K562 (cell line): Measurements from ENCODE around the gene RELL2. TPM values are rescaled to one million over a fixed set of nuclear protein-coding genes. Genes with fewer than 3 reads are reported as not detected.
A peak's percentile ranks its signal among the peaks of the same experiment; 100 is the strongest.

ENCODE experiments used
- CBFB ChIP-seq: sonication (generic); formaldehyde crosslinking; IDR thresholded peaks from 2 replicates; pipeline ENCODE4 v1.4.0; 2020; ENCODE audit warnings: mild to moderate bottlenecking, missing genetic modification reagents
- CREB3L1 ChIP-seq: fragments of 450-650 bp; IDR thresholded peaks from 2 replicates; pipeline ENCODE4 v1.6.1; 2014; ENCODE audit warnings: low read depth, mild to moderate bottlenecking, moderate library complexity, borderline replicate concordance
- DPF2 ChIP-seq: fragments of 450-650 bp; IDR thresholded peaks from 2 replicates; pipeline ENCODE4 v1.6.1; 2016
- KAT2B ChIP-seq: IDR thresholded peaks from one replicate; pipeline ENCODE4 v1.6.1; 2012; ENCODE audit warnings: low read depth, mild to moderate bottlenecking, control low read depth, inconsistent platforms, low read length, moderate library complexity
- KDM1A ChIP-seq, 2 experiments: fragments of 450-650 bp; IDR thresholded peaks; 2 replicates each; pipeline ENCODE4 v1.6.1; 2016; ENCODE audit warnings: mild to moderate bottlenecking in 2 of 2
- KDM5B ChIP-seq: fragments of 200-600 bp; sonication (generic); IDR thresholded peaks from 2 replicates; pipeline ENCODE4 v1.6.1; 2012; ENCODE audit warnings: low read depth, mild to moderate bottlenecking, moderate library complexity, low read length, control low read depth, inconsistent platforms; ENCODE audit not compliant: insufficient replicate concordance
- NCOA1 ChIP-seq: fragments of 450-650 bp; IDR thresholded peaks from 2 replicates; pipeline ENCODE4 v1.6.1; 2016; ENCODE audit warnings: low read depth
- PATZ1 ChIP-seq: fragments of 250-450 bp; sonication (Bioruptor Pico); IDR thresholded peaks from 2 replicates; pipeline ENCODE4 v1.5.0; 2020; ENCODE audit warnings: mild to moderate bottlenecking, borderline replicate concordance
- PTBP1 ChIP-seq: fragments of 200-400 bp; formaldehyde crosslinking; IDR thresholded peaks from 2 replicates; pipeline ENCODE4 v1.6.1; 2017; ENCODE audit warnings: low read depth, low read length
- RAD51 ChIP-seq: fragments of 450-650 bp; IDR thresholded peaks from 2 replicates; pipeline ENCODE4 v1.7.1; 2016; ENCODE audit warnings: low read depth, mild to moderate bottlenecking, borderline replicate concordance
- RFX1 ChIP-seq: fragments of 450-650 bp; IDR thresholded peaks from 2 replicates; pipeline ENCODE4 v1.6.1; 2016; ENCODE audit warnings: mild to moderate bottlenecking, moderate library complexity
- TAL1 ChIP-seq: fragments of 450-650 bp; IDR thresholded peaks from 2 replicates; pipeline ENCODE4 v1.6.1; 2016; ENCODE audit warnings: mild to moderate bottlenecking
- TBL1XR1 ChIP-seq, 2 experiments: IDR thresholded peaks; 2 replicates each; pipeline ENCODE4 v1.6.1; 2012; ENCODE audit warnings: improper control_type of control experiment in 2 of 2, low read length in 2 of 2, mild to moderate bottlenecking in 1 of 2
- THRB ChIP-seq: fragments of 450-650 bp; formaldehyde crosslinking; conservative IDR thresholded peaks from 2 replicates; pipeline ENCODE4 v1.4.0; 2022; ENCODE audit warnings: mild to moderate bottlenecking, missing genetic modification characterization
- WHSC1 ChIP-seq: IDR thresholded peaks from one replicate; pipeline ENCODE4 v1.6.1; 2012; ENCODE audit warnings: low read length, control low read depth, inconsistent platforms
- ZBTB12 ChIP-seq: fragments of 250-450 bp; sonication (Bioruptor Pico); IDR thresholded peaks from 2 replicates; pipeline ENCODE4 v1.4.0; 2020
- ZKSCAN1 ChIP-seq: fragments of 150-350 bp; IDR thresholded peaks from 2 replicates; pipeline ENCODE4 v1.6.1; 2016; ENCODE audit warnings: low read depth, low read length
- ZNF277 ChIP-seq: fragments of 250-450 bp; sonication (Bioruptor Pico); IDR thresholded peaks from 2 replicates; pipeline ENCODE4 v1.8.0; 2022; ENCODE audit warnings: inconsistent platforms, mild to moderate bottlenecking, moderate library complexity, borderline replicate concordance
- ZNF655 ChIP-seq: fragments of 250-450 bp; sonication (Bioruptor Pico); IDR thresholded peaks from 2 replicates; pipeline ENCODE4 v1.5.0; 2021
- polyA plus RNA-seq, 8 experiments: library from polyadenylated mRNA; depleted of rRNA in 4 of 8; stranded (reverse) in 5 of 8; unstranded in 3 of 8; fragments of >200 nt; fragmentation: Nextera tagmentation in 2 of 8; fragmentation: Illumina TruSeq in 1 of 8; extraction: Ambion mirVana in 2 of 8; extraction: Trizol in 1 of 8; gene quantifications; 2 replicates each; pipeline versions ENCODE4 v1.2.1 to v1.2.3, GENCODE V29; 2011 to 2014; ENCODE audit warnings: inconsistent platforms in 1 of 8, missing spikeins in 1 of 8
- total RNA-seq, 7 experiments: library from RNA; depleted of rRNA in 6 of 7; stranded (reverse); fragments of >200 nt in 6 of 7; fragmentation: Illumina TruSeq in 2 of 7; extraction: Trizol in 2 of 7; gene quantifications; 2 replicates each; pipeline versions ENCODE4 v1.2.1 to v1.2.3, GENCODE V29; 2011 to 2021; ENCODE audit warnings: low replicate concordance in 1 of 7

Gene RELL2
- total and polyA plus RNA-seq, 9 of the 15 experiments (the other 6 are each of a cell fraction or from before 2014, with no cell fraction given): 0.06 to 36.0 (median 14.3) TPM

GRCh38 chr5:141617128-141617527 lies 19.7 kb upstream of the RELL2 start (continued):
- TF ChIP-seq ZBTB12 (CRISPR knock-in tag) (no peak), ZNF655 (CRISPR knock-in tag) (no peak), WHSC1 (no peak), THRB (no peak), ZKSCAN1 (no peak), CREB3L1 (no peak), ZNF277 (CRISPR knock-in tag) (no peak), KDM1A (IDR thresholded peaks at IDR 0.05) (peak; percentile 30 to 33; a peak in 2 of 4 replicates), DPF2 (peak; percentile 81), KAT2B (no peak), PATZ1 (CRISPR knock-in tag) (no peak), KDM5B (no peak), TBL1XR1 (IDR thresholded peaks at IDR 0.05; ENCODE audit: low read length in 2 of 2) (no peak), RFX1 (no peak), RAD51 (no peak), NCOA1 (peak; percentile 22; the same call in 1 of the 2 replicates), PTBP1 (no peak), TAL1 (peak; percentile 79), CBFB (CRISPR knock-in tag) (no peak)
